ENCODE measurements around the gene MED29.
A peak's percentile ranks its signal among the peaks of the same experiment; 100 is the strongest.

DNA sequence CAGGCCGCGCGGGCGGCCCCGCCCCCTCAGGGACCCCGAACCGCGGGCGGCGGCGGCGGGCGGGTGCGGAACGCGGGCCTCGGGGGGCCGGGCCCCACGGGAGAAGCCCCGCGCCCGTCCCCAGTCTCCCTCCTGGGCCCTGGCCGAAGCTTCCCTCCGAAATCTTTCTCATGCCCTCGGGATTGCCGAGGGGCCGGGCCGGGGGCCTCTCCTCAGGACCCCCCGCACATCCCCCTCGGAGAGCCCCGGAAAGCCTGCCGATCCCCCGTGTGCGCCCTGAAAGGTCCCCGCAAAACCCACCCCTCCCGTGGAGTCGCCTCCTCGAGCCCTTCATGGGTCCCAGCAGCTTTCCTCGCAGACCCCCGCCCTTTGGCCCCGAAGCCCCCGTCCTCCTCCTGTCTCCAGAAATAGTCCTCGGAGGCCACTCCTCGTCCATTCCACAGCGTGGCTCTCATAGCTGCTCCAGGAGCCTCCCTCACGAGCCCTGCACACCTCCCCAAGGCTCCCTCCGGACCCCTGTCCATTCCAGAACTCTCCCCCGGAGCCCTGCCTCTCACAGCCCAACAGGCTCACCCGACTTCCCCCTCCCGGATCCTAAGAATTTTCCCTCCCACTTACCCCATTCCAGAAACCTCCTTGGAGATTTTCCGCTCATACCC, 48.4 kb upstream of the MED29 start:
- TF ChIP-seq, protein P1, sequence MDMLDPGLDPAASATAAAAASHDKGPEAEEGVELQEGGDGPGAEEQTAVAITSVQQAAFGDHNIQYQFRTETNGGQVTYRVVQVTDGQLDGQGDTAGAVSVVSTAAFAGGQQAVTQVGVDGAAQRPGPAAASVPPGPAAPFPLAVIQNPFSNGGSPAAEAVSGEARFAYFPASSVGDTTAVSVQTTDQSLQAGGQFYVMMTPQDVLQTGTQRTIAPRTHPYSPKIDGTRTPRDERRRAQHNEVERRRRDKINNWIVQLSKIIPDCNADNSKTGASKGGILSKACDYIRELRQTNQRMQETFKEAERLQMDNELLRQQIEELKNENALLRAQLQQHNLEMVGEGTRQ (IDR thresholded peaks at IDR 0.05; ENCODE audit: low read depth, low read length) = no peak
- TF ChIP-seq, protein P2, sequence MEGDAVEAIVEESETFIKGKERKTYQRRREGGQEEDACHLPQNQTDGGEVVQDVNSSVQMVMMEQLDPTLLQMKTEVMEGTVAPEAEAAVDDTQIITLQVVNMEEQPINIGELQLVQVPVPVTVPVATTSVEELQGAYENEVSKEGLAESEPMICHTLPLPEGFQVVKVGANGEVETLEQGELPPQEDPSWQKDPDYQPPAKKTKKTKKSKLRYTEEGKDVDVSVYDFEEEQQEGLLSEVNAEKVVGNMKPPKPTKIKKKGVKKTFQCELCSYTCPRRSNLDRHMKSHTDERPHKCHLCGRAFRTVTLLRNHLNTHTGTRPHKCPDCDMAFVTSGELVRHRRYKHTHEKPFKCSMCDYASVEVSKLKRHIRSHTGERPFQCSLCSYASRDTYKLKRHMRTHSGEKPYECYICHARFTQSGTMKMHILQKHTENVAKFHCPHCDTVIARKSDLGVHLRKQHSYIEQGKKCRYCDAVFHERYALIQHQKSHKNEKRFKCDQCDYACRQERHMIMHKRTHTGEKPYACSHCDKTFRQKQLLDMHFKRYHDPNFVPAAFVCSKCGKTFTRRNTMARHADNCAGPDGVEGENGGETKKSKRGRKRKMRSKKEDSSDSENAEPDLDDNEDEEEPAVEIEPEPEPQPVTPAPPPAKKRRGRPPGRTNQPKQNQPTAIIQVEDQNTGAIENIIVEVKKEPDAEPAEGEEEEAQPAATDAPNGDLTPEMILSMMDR (conservative IDR thresholded peaks at IDR 0.05; ENCODE audit: low read depth, low read length) = no peak
- TF ChIP-seq CHD1 (IDR thresholded peaks at IDR 0.05; ENCODE audit: low read depth, low read length) (no peak; the same call in 1 of the 2 replicates), POLR2A (IDR thresholded peaks at IDR 0.05; ENCODE audit: low read depth, low read length) (peak; percentile 52; the same call in 1 of the 2 replicates), RAD21 (IDR thresholded peaks at IDR 0.05; ENCODE audit: low read length) (no peak), MAZ (IDR thresholded peaks at IDR 0.05; ENCODE audit: borderline replicate concordance, low read depth, low read length) (no peak)
